Ramos (cell line): ENCODE data around the gene EFNB3.

Experiments used
- in situ Hi-C: fragments of 300-500 bp; cut with MboI; formaldehyde crosslinking; loops from one replicate; pipeline ENCODE4 v1.14.3; 2022; ENCODE audit warnings: low sequenced_read_pairs; ENCODE audit not compliant: unreplicated experiment

EFNB3 gene

GRCh38 chr17:7715936-7716886 is 11.2 kb downstream of the EFNB3 start:
- in situ Hi-C loops = no loop called here

- in situ Hi-C loops = no loop called here
Observed at GRCh38 chr17:7716901-7717755, 12.1 kb downstream of the EFNB3 start, which contains the start of gene DNAH2. DNAH2 (plus strand) TSS chr17:7717744; CDS start chr17:7719735, 1,991 bp downstream.

DNA sequence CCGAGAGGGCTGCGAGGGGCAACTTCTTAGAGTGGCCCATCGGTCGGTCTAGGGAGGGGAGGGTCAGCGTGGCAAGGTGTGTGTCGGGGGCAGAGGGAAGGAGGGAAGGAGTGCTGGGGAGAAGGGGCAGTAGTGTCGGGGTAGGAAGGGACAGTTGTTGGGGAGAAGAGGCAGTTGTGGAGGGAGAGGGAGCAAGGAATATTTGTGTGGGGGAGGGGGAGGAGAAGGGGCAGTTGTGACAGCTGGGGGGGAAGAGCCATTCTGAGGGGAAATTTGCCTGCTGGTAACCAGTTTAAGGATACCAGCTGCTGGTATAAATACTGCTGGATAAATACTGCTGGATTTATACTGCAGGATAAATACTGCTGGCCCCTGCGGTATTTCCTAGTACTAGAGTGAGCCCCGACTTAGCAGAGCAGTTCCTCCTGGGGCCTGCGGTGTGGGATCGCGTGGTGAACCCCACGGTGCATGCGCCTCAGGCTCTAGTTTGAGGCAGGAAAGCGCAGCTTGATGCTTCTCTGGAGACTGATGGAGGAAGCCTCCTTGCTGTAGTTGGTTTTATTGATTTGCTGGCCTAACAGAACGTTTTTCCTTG is 12.9 kb downstream of the EFNB3 start:
- in situ Hi-C loops = no loop called here

DNA sequence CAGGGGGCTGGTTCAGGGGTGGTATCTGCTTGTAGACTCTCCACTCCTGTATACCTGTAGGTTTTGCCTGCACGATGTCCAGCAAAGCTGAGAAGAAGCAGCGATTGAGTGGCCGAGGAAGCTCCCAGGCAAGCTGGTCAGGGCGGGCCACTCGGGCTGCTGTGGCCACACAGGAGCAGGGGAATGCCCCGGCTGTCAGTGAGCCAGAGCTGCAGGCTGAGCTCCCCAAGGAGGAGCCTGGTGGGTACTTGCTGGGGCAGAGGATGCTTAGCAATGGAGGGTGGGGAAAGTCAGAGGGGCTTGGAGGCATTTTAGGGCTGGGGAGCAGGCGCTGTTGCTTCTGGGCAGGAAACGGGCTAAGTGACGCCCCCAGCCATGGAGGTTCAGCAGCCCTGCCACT is 14.7 kb downstream of the EFNB3 start:
- in situ Hi-C loops = no loop called here

DNA sequence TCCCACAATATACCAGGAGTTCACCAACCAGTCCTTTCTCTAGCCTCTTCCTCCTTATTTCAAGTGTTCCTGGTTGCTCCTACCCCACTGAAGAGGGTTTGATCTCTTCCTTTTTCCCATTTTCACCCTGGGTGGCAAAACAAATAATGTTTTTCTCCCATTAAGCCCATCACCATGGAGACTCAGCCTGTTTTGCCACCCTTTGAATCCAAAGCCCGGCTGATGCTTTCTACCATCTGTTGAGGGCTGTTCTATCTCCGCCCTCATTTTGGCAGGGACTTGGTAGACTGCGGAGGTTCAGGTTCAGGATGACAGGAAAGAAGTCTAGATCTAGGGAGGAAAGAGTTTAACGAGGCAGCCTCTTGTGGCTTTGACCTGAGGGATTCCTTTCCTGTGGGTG is 15.1 kb downstream of the EFNB3 start:
- in situ Hi-C loops = no loop called here

- in situ Hi-C loops = no loop called here
Observed at GRCh38 chr17:7721612-7722011, 16.6 kb downstream of the EFNB3 start.

GRCh38 chr17:7727886-7728285 is 22.9 kb downstream of the EFNB3 start:
- in situ Hi-C loops = no loop called here

- in situ Hi-C loops = no loop called here
Observed at GRCh38 chr17:7729816-7730215, 24.8 kb downstream of the EFNB3 start.

- in situ Hi-C loops = no loop called here
Observed at GRCh38 chr17:7732981-7733539, 28.1 kb downstream of the EFNB3 start.

DNA sequence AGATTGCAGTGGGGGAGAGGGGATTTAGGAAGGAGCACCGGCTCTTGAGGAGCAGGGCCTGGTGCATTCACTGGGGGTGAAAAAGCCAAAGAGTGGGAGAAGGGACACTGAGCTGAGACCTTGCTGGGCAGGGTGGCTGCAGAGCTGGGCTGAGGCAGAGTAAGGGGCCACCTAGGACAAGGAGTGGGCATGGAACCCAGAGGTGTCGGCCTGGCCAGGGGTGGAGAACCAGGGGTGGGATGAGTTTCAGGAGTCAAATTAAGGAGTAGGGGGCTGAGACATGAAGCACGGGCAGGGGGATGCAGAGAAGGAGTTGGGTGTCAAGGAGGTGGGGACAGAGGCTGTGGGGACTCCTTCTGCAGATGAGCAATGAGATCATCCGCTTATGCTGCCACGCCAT is 32.6 kb downstream of the EFNB3 start:
- in situ Hi-C loops = no loop called here

GRCh38 chr17:7739746-7740145 is 34.7 kb downstream of the EFNB3 start:
- in situ Hi-C loops = no loop called here

DNA sequence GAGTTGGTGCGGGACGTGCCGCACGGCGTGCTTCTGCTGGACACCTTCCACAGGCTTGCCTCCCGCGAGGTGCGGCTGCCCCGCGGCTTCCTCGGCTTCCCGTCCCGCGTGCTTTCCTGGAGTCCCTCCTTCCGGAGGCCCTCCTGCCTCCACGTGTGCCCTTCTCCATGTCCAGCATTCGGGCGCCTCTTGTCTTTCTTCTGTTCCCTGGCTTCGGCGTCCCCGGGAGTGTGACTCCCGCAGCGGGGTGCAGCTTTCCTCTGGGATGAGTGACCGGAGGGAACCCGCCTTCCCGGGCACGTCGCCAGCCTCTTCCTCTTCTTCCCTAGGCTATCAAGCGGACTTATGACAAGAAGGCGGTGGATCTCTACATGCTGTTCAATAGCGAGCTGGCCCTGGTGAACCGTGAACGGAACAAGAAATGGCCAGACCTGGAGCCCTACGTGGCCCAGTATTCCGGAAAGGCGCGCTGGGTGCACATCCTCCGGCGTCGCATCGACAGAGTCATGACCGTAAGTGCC is 35.5 kb downstream of the EFNB3 start:
- in situ Hi-C loops = no loop called here

DNA sequence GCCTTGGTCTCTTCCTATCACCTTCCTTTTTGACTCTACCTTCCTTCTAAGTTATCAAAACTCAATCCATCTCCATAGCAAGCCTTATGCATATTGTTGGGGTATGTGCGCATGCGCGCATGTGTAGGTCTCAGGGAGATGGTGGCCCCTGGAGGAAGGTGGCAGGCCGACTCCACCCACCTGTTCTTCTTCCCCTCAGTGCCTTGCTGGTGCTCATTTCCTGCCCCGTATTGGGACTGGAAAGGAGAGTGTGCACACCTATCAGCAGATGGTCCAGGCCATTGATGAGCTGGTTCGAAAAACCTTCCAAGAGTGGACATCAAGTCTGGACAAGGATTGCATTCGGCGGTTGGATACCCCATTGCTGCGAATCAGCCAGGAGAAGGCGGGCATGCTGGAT is 37.7 kb downstream of the EFNB3 start:
- in situ Hi-C loops = no loop called here

- in situ Hi-C loops = no loop called here
Observed at GRCh38 chr17:7744416-7744815, 39.4 kb downstream of the EFNB3 start.

DNA sequence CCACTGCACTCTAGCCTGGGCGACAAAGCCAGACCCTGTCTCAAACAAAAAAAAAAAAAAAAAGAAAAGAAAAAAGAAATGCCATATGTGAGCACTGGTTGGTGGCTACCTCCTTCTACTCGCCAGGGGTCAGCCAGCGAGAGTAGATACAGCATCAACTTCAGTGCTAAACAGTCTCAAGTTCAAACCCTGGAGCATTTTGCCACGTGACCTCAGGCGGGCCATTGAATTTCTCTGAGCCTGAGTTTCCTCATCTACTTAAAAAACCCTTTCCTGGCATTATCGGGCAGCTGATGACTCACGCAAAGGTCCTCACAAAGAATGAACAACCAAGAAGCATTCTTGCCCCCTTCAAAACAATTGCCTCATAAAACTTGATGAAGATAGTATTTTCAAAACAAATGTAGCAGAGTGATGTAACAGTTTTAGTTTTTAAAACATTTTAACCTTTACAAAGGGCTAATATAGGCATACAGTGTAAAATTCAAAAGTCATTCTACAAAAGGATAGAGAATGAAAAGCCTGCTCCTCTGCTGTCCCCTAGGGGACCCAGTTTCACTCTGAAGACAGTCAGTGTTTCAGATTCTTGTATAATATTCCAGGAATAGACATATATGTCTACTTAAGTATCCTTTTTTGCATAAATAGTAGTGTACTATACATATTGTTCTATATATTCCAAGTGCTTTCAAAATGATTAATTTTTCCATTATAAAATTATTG is 40.9 kb downstream of the EFNB3 start:
- in situ Hi-C loops = no loop called here

GRCh38 chr17:7747635-7748071 is 42.7 kb downstream of the EFNB3 start:
- in situ Hi-C loops = no loop called here

DNA sequence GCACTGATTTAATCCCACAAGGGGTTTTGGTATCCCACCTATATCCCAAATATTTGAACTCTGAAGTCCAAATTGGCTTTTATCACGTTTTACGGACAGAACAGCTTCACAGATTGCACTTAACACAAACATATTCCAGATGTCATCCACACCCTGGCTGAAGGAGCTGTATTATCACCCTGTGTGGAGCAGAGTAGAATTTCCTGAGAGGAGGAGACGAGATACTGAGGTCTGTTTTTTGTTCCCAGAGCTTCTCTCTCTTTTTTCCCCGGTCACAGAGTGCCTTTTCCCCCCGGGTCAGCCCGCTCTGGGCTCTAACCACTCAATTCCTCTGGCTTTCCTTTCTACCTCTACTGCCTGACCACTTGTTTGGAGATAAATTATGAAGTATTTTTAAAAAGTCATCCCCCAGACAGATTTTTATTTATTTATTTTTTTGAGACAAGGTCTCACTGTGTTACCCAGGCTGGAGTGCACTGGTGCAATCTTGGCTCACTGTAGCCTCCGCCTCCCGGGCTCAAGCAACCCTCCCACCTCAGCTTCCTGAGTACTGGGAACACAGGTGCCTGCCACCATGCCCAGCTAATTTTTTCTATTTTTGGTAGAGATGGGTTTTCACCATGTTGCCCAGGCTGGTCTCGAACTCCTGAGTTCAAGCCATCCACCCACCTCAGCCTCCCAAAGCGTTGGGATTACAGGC is 43.2 kb downstream of the EFNB3 start:
- in situ Hi-C loops = no loop called here

DNA sequence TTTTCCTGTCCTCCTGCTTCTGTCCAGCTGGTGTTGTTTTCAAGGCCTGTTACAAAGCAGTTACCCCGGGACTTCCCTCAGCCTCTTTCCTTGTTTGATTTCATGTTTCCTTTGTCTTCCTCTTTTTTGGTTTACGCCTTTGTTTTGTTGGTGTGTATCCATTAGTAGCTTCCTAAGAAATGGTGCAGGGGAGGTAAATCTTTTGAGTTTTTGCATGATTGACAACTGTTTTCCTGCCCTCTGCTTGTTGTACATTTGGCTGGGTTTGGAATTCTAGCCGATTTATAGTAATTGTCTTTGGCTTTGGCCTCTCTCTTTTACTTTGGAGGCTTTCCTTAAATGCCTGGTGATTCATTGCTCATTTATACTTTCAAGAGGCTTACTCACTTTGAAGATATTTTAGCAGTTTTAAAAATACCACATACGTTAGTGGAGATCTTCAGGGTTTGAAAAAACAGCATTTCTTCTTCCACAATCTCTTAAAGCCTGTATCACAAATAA is 45.4 kb downstream of the EFNB3 start:
- in situ Hi-C loops = no loop called here

GRCh38 chr17:7754656-7755055 is 49.7 kb downstream of the EFNB3 start:
- in situ Hi-C loops = no loop called here
